IMR-90 (cell line): ENCODE data around the gene SPEF2. TPM values are rescaled to one million over a fixed set of nuclear protein-coding genes. Genes with fewer than 3 reads are reported as not detected.

Experiments used
- ATAC-seq: fragments of 200-7000 bp; cut with Tn5 transposase; 2 replicates; pipeline ENCODE4 v1.9.1; 2020; ENCODE audit warnings: low read depth, mild to moderate bottlenecking, moderate library complexity
- BruUV-seq: library from RNA; stranded (reverse); fragments of 400-500 nt; replicated peaks from 2 replicates; lab custom pipeline; 2021; lab: Mats Ljungman, UMichigan
- CTCF ChIA-PET: fragments of 300-600 bp; formaldehyde crosslinking; extraction: SDS; loops from one replicate; lab custom pipeline; 2021; ENCODE audit warnings: antibody characterized with exemption; lab: Yijun Ruan, JAX
- POLR2A ChIA-PET: fragments of 300-600 bp; sonication (Branson Sonifier 250); formaldehyde crosslinking; loops from one replicate; lab custom pipeline; 2022; ENCODE audit warnings: antibody characterized with exemption; ENCODE audit not compliant: unreplicated experiment; lab: Charles Lee
- DNase-seq: peaks from one replicate; pipeline ENCODE4 v3.0.0; 2013
- H2AFZ ChIP-seq: replicated peaks from 2 replicates; pipeline ENCODE3; 2013; ENCODE audit warnings: low read length, mild to moderate bottlenecking; ENCODE audit not compliant: poor library complexity
- H2AK5ac ChIP-seq: 2 replicates; pipeline ENCODE4 v1.6.1; 2013; ENCODE audit warnings: low read depth, low read length, inconsistent platforms
- H2AK9ac ChIP-seq: replicated peaks from 2 replicates; pipeline ENCODE3; 2013; ENCODE audit warnings: mild to moderate bottlenecking, low read depth, low read length, moderate library complexity; ENCODE audit not compliant: poor library complexity
- H2BK120ac ChIP-seq: 2 replicates; pipeline ENCODE4 v1.6.1; 2013; ENCODE audit warnings: low read depth, low read length, inconsistent platforms
- H2BK15ac ChIP-seq: 3 replicates; pipeline ENCODE4 v1.6.1; 2013; ENCODE audit warnings: low read depth, low read length, inconsistent platforms
- H2BK20ac ChIP-seq: 2 replicates; pipeline ENCODE4 v1.6.1; 2013; ENCODE audit warnings: low read depth, mild to moderate bottlenecking, inconsistent platforms, low read length, moderate library complexity
- H2BK5ac ChIP-seq: 2 replicates; pipeline ENCODE4 v1.6.1; 2013; ENCODE audit warnings: mild to moderate bottlenecking, low read depth, low read length, inconsistent platforms; ENCODE audit not compliant: poor library complexity, severe bottlenecking
- H3K14ac ChIP-seq: replicated peaks from 2 replicates; pipeline ENCODE4 v1.6.1; 2013; ENCODE audit warnings: low read depth, low read length, inconsistent platforms
- H3K18ac ChIP-seq: 2 replicates; pipeline ENCODE4 v1.6.1; 2013; ENCODE audit warnings: low read depth, low read length, control low read depth
- H3K23ac ChIP-seq: 2 replicates; pipeline ENCODE4 v1.6.1; 2013; ENCODE audit warnings: low read depth, low read length, inconsistent platforms
- H3K27ac ChIP-seq: 2 replicates; pipeline ENCODE4 v1.5.1; 2013; ENCODE audit warnings: mild to moderate bottlenecking, control low read depth, low read length; ENCODE audit not compliant: insufficient read depth
- H3K27me3 ChIP-seq: 2 replicates; pipeline ENCODE4 v1.6.1; 2013; ENCODE audit warnings: low read length; ENCODE audit not compliant: control insufficient read depth, insufficient read depth
- H3K36me3 ChIP-seq: 2 replicates; pipeline ENCODE4 v1.6.1; 2013; ENCODE audit warnings: low read length, mixed read lengths; ENCODE audit not compliant: control insufficient read depth, insufficient read depth
- H3K4ac ChIP-seq: 2 replicates; pipeline ENCODE4 v1.6.1; 2013; ENCODE audit warnings: low read depth, low read length, inconsistent platforms
- H3K4me1 ChIP-seq: 2 replicates; pipeline ENCODE4 v1.6.1; 2013; ENCODE audit warnings: low read length, mixed read lengths; ENCODE audit not compliant: control insufficient read depth, insufficient read depth
- H3K4me2 ChIP-seq: 2 replicates; pipeline ENCODE4 v1.6.1; 2013; ENCODE audit warnings: low read depth, mild to moderate bottlenecking, control low read depth, low read length, moderate library complexity
- H3K4me3 ChIP-seq: 2 replicates; pipeline ENCODE4 v1.5.1; 2013; ENCODE audit warnings: low read depth, mild to moderate bottlenecking, control low read depth, low read length, moderate library complexity; ENCODE audit not compliant: insufficient read depth
- H3K56ac ChIP-seq: 2 replicates; pipeline ENCODE4 v1.6.1; 2013; ENCODE audit warnings: low read length, inconsistent platforms; ENCODE audit not compliant: insufficient read depth; ENCODE audit errors: extremely low read depth
- H3K79me1 ChIP-seq, 2 experiments: 2 replicates each; pipeline ENCODE4 v1.6.1; 2013; ENCODE audit warnings: low read length in 2 of 2, inconsistent platforms in 1 of 2, low read depth in 1 of 2
- H3K9ac ChIP-seq: 2 replicates; pipeline ENCODE4 v1.6.1; 2013; ENCODE audit warnings: low read depth, low read length, control low read depth
- H3K9me1 ChIP-seq: 2 replicates; pipeline ENCODE4 v1.6.1; 2013; ENCODE audit warnings: low read length, inconsistent platforms; ENCODE audit not compliant: insufficient read depth
- H3K9me3 ChIP-seq: 2 replicates; pipeline ENCODE4 v1.6.1; 2013; ENCODE audit warnings: low read length; ENCODE audit not compliant: control insufficient read depth, insufficient read depth
- H4K20me1 ChIP-seq: 2 replicates; pipeline ENCODE4 v1.6.1; 2013; ENCODE audit warnings: low read length, inconsistent platforms; ENCODE audit not compliant: insufficient read depth
- H4K5ac ChIP-seq: 2 replicates; pipeline ENCODE4 v1.6.1; 2013; ENCODE audit warnings: mild to moderate bottlenecking, low read depth, low read length, control low read depth
- H4K8ac ChIP-seq, 2 experiments: 2 replicates each; pipeline ENCODE4 v1.6.1; 2013; ENCODE audit warnings: low read depth in 2 of 2, low read length in 2 of 2, control low read depth in 1 of 2, inconsistent platforms in 1 of 2
- H4K91ac ChIP-seq: 2 replicates; pipeline ENCODE4 v1.6.1; 2013; ENCODE audit warnings: low read depth, low read length, inconsistent platforms; ENCODE audit not compliant: insufficient read depth
- BHLHE40 ChIP-seq: fragments of 150-350 bp; IDR thresholded peaks from 2 replicates; pipeline ENCODE4 v1.6.1; 2016; ENCODE audit warnings: mild to moderate bottlenecking, low read depth, low read length
- CTCF ChIP-seq: conservative IDR thresholded peaks from 2 replicates; pipeline ENCODE4 v1.5.1; 2012; ENCODE audit warnings: mild to moderate bottlenecking, low read depth, low read length, improper control_type of control experiment
- SMC3 ChIP-seq: fragments of 150-350 bp; IDR thresholded peaks from 2 replicates; pipeline ENCODE4 v1.6.1; 2016; ENCODE audit warnings: low read depth, mild to moderate bottlenecking, antibody characterized with exemption, low read length, moderate library complexity
- WGBS, 2 experiments: methylation state at CpG; one replicate each; pipeline versions ENCODE4 v1.1.5 to v1.1.7; 2013; ENCODE audit warnings: missing lambda C conversion rate in 2 of 2; ENCODE audit not compliant: insufficient read length in 1 of 2; ENCODE audit errors: extremely low coverage in 2 of 2; 5-methylcytosine and 5-hydroxymethylcytosine counted together
- dilution Hi-C: fragments of 300-500 bp; cut with HindIII; formaldehyde crosslinking; loops from one replicate; pipeline ENCODE4 v1.14.3; 2018; ENCODE audit warnings: low sequenced_read_pairs; ENCODE audit not compliant: unreplicated experiment
- in situ Hi-C: fragments of 300-500 bp; cut with MboI; formaldehyde crosslinking; loops from 3 replicates; pipeline ENCODE4 v1.14.3; 2019; ENCODE audit warnings: low sequenced_read_pairs, inconsistent platforms, mixed read lengths
- intact Hi-C: fragments of 100-400 bp; cut with micrococcal nuclease; formaldehyde crosslinking; loops from 2 replicates; pipeline ENCODE4 v1.10.0; 2022
- polyA plus RNA-seq, 3 experiments: library from polyadenylated mRNA; depleted of rRNA; stranded (reverse); fragments of >200 nt; gene quantifications; 2 replicates each; pipeline ENCODE4 v1.2.3, GENCODE V29; 2012; ENCODE audit warnings: low replicate concordance in 1 of 3
- total RNA-seq: library from RNA; depleted of rRNA; stranded (reverse); fragments of >200 nt; gene quantifications from 2 replicates; pipeline ENCODE4 v1.2.3, GENCODE V29; 2012

The SPEF2 gene
- total and polyA plus RNA-seq, 2 of the 4 experiments (the other 2 are of a cell fraction): 1.7 to 2.3 TPM

DNA sequence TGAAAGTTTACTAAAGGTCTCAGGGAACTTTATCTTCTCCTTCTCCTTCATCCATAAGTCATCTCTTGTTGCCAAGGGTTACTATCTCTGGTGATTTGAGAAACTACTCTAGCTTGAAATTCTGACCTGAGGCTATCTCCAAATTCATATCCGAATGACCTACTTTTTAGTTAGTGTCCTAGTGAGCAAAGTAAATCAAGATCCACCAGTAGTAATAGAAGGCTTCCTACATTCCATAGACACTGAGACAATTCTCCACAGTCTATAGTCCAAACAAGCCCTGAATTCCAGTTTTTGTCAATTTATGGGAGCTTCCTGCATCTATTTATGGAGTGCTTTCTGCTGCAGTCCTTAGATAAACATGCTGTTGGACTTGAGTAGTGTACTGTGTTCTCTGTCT lies 244.1 kb downstream of the SPEF2 start:
- Histone ChIP-seq H4K20me1 (no peaks in the 10 kb centered on the region), H3K9ac (no peak overlapping the region), H3K56ac (no peak overlapping the region), H3K23ac (peak overlapping the region; percentile 36; the same call in 1 of the 2 replicates), H3K4me1 (peaks cover 14% of the 10 kb centered on the region), H3K4me2 (peak overlapping the region; percentile 58; the same call in 1 of the 2 replicates), H2BK20ac (peak overlapping the region; percentile 83; the same call in 1 of the 2 replicates), H2BK120ac (peak overlapping the region; percentile 89), H4K8ac (peak overlapping the region in 1 of 2 experiments; percentile 91; a peak in 3 of 4 replicates), H4K5ac (peak overlapping the region; percentile 76; the same call in 1 of the 2 replicates), H3K14ac (no peak overlapping the region), H4K91ac (no peak overlapping the region; the same call in 1 of the 2 replicates), H3K36me3 (peaks cover 11% of the 10 kb centered on the region), H3K9me1 (peaks cover 6% of the 10 kb centered on the region; the same call in 1 of the 2 replicates), H3K79me1 (peaks cover 11 to 32% of the 10 kb centered on the region in 2 experiments), H3K27me3 (no peaks in the 10 kb centered on the region), H3K27ac (no peak overlapping the region), H2AK9ac (no peak overlapping the region), H2AK5ac (0 out of 2 replicates have a peak overlapping the region, but pooled peaks have one; percentile 46), H3K9me3 (no peaks in the 10 kb centered on the region), H2AFZ (no peak overlapping the region), H2BK5ac (peak overlapping the region; percentile 87), H2BK15ac (peak overlapping the region; percentile 72; the same call in 2 of the 3 replicates), H3K4ac (peak overlapping the region; percentile 81; the same call in 1 of the 2 replicates), H3K18ac (peak overlapping the region; percentile 73; the same call in 1 of the 2 replicates), H3K4me3 (no peak overlapping the region)
- intact Hi-C loops (no loop called here), in situ Hi-C loops (no loop called here), dilution Hi-C loops (no loop called here)
- TF ChIP-seq SMC3 (0 out of 2 replicates have a peak, but pooled peaks have one; percentile 3), BHLHE40 (no peak), CTCF (no peak)
- DNase-seq (peak; percentile 65), ATAC-seq (peak; percentile 49)
- ChIA-PET CTCF (interaction anchor here (1.3 to 1.5 kb wide), 2 partner anchors 46 to 84 kb away, joined by 5 read pairs; no protein-coding TSS in a partner anchor), POLR2A (no interaction called here)
- WGBS, 2 experiments: no CpG with 5 or more reads among the region's 1 CpG
- BruUV-seq: no TSS peak
